Right atrium auricular region (tissue), 2 donors: ENCODE measurements around the gene CDK5RAP3. TPM values are rescaled to one million over a fixed set of nuclear protein-coding genes. Genes with fewer than 3 reads are reported as not detected.

Source experiments
- DNase-seq: peaks from one replicate; pipeline ENCODE4 v3.0.0-alpha.2; 2019; ENCODE audit warnings: low spot score
- H3K27ac ChIP-seq, 2 donors: fragments of 200-600 bp; sonication (generic); 1 replicate in 1 of 2; 2 replicates in 1 of 2; pipeline ENCODE4 v1.5.1; 2016 to 2019
- H3K27me3 ChIP-seq, 2 donors: fragments of 200-600 bp; sonication (generic); one replicate each; pipeline versions ENCODE4 v1.5.1 to v1.6.0; 2017 to 2019
- H3K36me3 ChIP-seq: fragments of 200-600 bp; sonication (generic); one replicate; pipeline ENCODE4 v1.5.1; 2016
- H3K4me1 ChIP-seq, 2 donors: fragments of 200-600 bp; sonication (generic); one replicate each; pipeline versions ENCODE4 v1.5.1 to v1.6.0; 2017 to 2019
- H3K4me3 ChIP-seq, 2 donors: fragments of 200-600 bp; sonication (generic); 1 replicate in 1 of 2; 2 replicates in 1 of 2; pipeline ENCODE4 v1.5.1; 2017 to 2019; ENCODE audit warnings: mild to moderate bottlenecking in 1 of 2, moderate library complexity in 1 of 2
- H3K9me3 ChIP-seq, 2 donors: fragments of 200-600 bp; sonication (generic); one replicate each; pipeline ENCODE4 v1.5.1; 2019
- total RNA-seq, 2 donors: library from RNA; depleted of rRNA; stranded (reverse); fragments of >200 nt; gene quantifications; one replicate each; pipeline ENCODE4 v1.1.0, GENCODE V29; 2016
- TF ChIP-seq, protein P1 (sequence below), 2 donors: fragments of 200-600 bp; sonication (generic); IDR thresholded peaks; one replicate each; pipeline ENCODE4 v1.5.1; 2019; ENCODE audit warnings: antibody characterized with exemption in 2 of 2

Gene CDK5RAP3
- total RNA-seq, 2 donors from 2014 or later, result 37.9 to 45.4 TPM

GRCh38 chr17:47950448-47950847 lies 20.5 kb upstream of the CDK5RAP3 start:
- H3K9me3 ChIP-seq, result no peaks in the 10 kb centered on the region
- TF ChIP-seq, protein P1, sequence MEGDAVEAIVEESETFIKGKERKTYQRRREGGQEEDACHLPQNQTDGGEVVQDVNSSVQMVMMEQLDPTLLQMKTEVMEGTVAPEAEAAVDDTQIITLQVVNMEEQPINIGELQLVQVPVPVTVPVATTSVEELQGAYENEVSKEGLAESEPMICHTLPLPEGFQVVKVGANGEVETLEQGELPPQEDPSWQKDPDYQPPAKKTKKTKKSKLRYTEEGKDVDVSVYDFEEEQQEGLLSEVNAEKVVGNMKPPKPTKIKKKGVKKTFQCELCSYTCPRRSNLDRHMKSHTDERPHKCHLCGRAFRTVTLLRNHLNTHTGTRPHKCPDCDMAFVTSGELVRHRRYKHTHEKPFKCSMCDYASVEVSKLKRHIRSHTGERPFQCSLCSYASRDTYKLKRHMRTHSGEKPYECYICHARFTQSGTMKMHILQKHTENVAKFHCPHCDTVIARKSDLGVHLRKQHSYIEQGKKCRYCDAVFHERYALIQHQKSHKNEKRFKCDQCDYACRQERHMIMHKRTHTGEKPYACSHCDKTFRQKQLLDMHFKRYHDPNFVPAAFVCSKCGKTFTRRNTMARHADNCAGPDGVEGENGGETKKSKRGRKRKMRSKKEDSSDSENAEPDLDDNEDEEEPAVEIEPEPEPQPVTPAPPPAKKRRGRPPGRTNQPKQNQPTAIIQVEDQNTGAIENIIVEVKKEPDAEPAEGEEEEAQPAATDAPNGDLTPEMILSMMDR (IDR thresholded peaks at IDR 0.05), result no peak
- no peaks in the 10 kb centered on the region for H3K27me3 ChIP-seq
- no peak overlapping the region for H3K27ac ChIP-seq
- DNase-seq, result no peak
- H3K4me1 ChIP-seq, result peaks cover 0 to 26% of the 10 kb centered on the region in 2 donors
- H3K4me3 ChIP-seq, result no peak overlapping the region
- H3K36me3 ChIP-seq, result peaks cover 16% of the 10 kb centered on the region

DNA sequence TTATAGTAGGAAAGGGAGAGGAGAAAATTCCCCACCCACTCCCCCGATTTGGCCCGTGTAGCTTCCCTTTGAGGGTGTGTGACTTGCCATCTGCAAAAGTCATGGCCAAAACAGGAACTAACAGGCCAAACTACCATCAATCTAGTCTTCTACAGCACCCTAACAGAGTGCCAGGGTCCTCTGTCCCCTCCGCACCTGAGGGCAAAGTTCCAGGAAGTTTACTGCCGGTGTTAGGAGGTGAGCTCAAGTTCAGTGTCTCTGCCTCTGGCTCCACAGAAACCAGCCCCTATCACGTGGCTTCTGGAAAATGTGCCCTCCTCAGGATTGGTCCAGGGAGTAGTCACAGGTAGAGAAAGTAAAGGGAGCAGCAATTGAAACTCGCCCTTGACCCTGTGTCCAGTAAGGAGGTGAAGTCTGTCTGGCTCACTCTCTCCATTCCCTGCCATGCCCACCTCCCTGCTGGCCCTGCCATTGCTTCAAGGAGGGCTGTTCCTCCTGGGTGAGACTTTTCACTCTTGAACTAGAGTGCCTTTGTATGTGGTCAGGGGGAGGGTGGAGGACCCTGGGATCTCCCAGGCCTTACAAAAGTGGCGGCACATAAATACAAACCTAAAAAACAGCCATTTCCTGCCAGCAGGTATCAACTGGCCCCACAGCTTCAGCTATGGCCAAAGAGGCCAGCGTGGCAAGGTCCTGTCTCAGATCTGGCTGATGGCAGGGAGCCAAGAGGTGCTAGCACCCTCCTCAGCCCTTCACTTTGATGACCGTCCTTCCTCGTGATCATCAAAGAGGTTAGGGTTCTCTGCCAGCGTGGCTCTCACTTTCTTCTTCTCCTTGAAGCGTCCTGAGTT lies 18.5 kb upstream of the CDK5RAP3 start:
- H3K27me3 ChIP-seq, result no peaks in the 10 kb centered on the region
- peaks cover 0 to 14% of the 10 kb centered on the region in 2 donors for H3K4me1 ChIP-seq
- H3K36me3 ChIP-seq, result peaks cover 8% of the 10 kb centered on the region
- H3K9me3 ChIP-seq, result no peaks in the 10 kb centered on the region
- TF ChIP-seq, protein P1 (IDR thresholded peaks at IDR 0.05), result no peak
- no peak overlapping the region for H3K27ac ChIP-seq
- no peak for DNase-seq
- no peak overlapping the region for H3K4me3 ChIP-seq

DNA sequence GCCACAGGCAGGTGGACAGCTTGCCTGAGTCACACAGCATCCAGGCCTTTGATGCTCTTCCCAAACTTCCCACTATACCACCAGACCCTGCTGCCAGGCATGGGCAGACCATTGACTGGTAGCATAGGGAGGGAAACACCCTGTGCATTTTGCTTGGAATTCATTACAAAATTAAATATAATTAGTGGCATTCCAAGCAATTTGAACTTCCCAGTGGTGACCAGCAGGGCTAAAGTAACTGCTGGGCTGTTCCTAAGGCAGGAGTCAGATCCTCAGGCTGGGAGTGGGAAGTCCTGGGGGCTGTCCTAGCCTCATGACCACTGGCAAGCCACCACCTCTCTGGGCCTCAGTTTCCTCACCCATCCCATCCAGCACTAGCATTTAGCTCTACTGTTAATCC lies 17.0 kb upstream of the CDK5RAP3 start:
- Histone ChIP-seq H3K27ac (no peak overlapping the region), H3K27me3 (no peaks in the 10 kb centered on the region), H3K36me3 (no peaks in the 10 kb centered on the region), H3K9me3 (no peaks in the 10 kb centered on the region), H3K4me3 (no peak overlapping the region), H3K4me1 (peaks cover 0 to 12% of the 10 kb centered on the region in 2 donors)
- DNase-seq, result no peak
- TF ChIP-seq, protein P1 (IDR thresholded peaks at IDR 0.05), result no peak

GRCh38 chr17:47955497-47956461 lies 15.1 kb upstream of the CDK5RAP3 start:
- no peaks in the 10 kb centered on the region for H3K9me3 ChIP-seq
- no peaks in the 10 kb centered on the region for H3K27me3 ChIP-seq
- TF ChIP-seq, protein P1 (IDR thresholded peaks at IDR 0.05), result no peak
- DNase-seq, result no peak
- no peak overlapping the region for H3K27ac ChIP-seq
- no peaks in the 10 kb centered on the region for H3K4me1 ChIP-seq
- H3K4me3 ChIP-seq, result no peak overlapping the region
- H3K36me3 ChIP-seq, result no peaks in the 10 kb centered on the region

DNA sequence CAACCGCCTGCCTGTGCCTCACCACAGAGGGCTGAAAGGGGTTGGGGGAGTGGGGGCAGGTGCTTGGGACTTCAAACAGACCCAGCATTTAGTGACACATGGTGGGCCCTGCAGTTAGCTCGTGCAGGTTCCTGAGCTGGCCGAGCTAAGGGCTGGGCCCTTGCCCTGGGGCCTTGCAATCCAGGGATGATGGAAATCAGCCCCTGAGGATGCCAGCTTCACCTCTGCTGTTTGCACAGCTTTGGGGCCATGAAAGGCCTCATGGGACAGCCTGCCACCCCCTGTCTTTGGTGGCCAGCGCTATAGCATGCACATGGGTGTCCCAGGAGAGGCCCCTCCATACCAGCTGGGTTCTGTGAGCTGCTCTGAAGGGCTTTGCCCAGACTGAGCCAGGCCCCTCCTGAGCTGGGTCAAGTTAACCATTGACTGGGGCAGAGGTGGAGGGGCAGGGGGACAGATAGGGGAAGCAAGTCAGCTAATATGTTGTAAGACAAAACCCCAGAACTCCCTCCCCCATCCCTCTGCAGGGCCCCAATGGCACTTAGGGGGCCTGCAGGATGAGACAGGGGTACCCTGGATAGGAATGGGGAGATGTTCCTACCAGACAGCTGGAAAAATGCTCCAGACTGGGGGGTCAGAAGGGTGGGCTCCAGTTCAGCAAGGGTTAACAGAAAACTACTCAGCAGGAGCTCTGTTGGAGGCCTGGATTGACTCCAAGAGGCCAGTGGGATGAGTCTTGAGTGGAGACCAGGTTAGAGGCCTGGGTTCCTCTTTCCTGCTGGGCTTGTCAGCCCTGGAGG lies 13.9 kb upstream of the CDK5RAP3 start:
- H3K27me3 ChIP-seq, result no peaks in the 10 kb centered on the region
- TF ChIP-seq, protein P1 (IDR thresholded peaks at IDR 0.05), result no peak
- no peak overlapping the region for H3K4me3 ChIP-seq
- H3K27ac ChIP-seq, result no peak overlapping the region
- DNase-seq, result no peak
- H3K36me3 ChIP-seq, result no peaks in the 10 kb centered on the region
- H3K4me1 ChIP-seq, result no peaks in the 10 kb centered on the region
- no peaks in the 10 kb centered on the region for H3K9me3 ChIP-seq
